Measurements from ENCODE around the gene PSMD4.

The PSMD4 gene

DNA sequence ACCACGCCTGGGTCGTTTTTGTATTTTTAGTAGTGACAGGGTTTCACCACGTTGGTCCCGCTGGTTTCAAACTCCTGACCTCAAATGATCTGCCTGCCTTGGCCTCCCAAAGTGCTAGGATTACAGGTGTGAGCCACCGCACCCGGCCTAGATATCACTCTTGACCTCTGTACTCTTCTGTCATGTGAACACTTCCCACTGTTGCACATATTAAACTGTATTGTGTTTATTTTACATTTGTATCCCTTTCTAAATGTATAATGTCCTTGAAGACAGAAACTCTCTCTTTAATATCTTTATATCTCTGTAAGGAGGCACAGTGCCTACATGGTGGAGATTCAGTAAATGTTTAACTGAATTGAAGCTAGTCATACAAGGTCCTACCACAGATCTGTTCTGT, 19.3 kb upstream of the PSMD4 start:
- H3K27me3 ChIP-seq (ENCODE audit: insufficient read depth, insufficient read length): no peaks in the 10 kb centered on the region
- TF ChIP-seq ZNF274 (IDR thresholded peaks at IDR 0.05; ENCODE audit: low read depth, low read length) (no peak), SUZ12 (IDR thresholded peaks at IDR 0.05; ENCODE audit: extremely low read depth, insufficient read depth, insufficient read length) (no peak), YY1 (IDR thresholded peaks at IDR 0.05; ENCODE audit: insufficient read depth, insufficient read length) (no peak)
- H3K4me1 ChIP-seq (ENCODE audit: insufficient read depth, insufficient read length): no peaks in the 10 kb centered on the region
- H3K4me3 ChIP-seq (ENCODE audit: insufficient read length, low read depth): no peak overlapping the region
- H3K9ac ChIP-seq (ENCODE audit: insufficient read length, low read depth): no peak overlapping the region
- DNase-seq (ENCODE audit: low read depth, low spot score): no peak
- H3K36me3 ChIP-seq (ENCODE audit: insufficient read depth, insufficient read length, low read length): peaks cover 97% of the 10 kb centered on the region
- no peaks in the 10 kb centered on the region for H3K9me3 ChIP-seq (ENCODE audit: insufficient read depth, low read length)

GRCh38 chr1:151237678-151238466, 16.7 kb upstream of the PSMD4 start:
- Histone ChIP-seq H3K9ac (ENCODE audit: insufficient read length, low read depth) (no peak overlapping the region), H3K36me3 (ENCODE audit: insufficient read depth, insufficient read length, low read length) (peaks cover 98% of the 10 kb centered on the region), H3K4me3 (ENCODE audit: insufficient read length, low read depth) (no peak overlapping the region), H3K9me3 (ENCODE audit: insufficient read depth, low read length) (no peaks in the 10 kb centered on the region), H3K27me3 (ENCODE audit: insufficient read depth, insufficient read length) (no peaks in the 10 kb centered on the region), H3K4me1 (ENCODE audit: insufficient read depth, insufficient read length) (no peaks in the 10 kb centered on the region)
- no peak for TF ChIP-seq YY1 (IDR thresholded peaks at IDR 0.05; ENCODE audit: insufficient read depth, insufficient read length)
- DNase-seq (ENCODE audit: low read depth, low spot score): no peak

DNA sequence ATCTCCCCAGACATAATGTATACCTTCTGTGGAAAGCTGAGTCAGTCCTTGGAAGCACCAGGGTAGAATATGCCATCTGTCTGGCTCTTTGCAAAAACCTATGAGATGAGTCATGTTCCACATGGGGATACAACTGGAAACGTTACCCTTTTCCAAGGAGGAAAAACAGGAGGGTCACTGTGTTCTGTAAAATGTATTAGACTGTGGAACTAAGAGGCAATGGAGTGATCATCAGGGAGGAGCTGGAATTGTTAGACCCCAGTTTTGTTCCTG, 16.1 kb upstream of the PSMD4 start:
- Histone ChIP-seq H3K36me3 (ENCODE audit: insufficient read depth, insufficient read length, low read length) (peaks cover 99% of the 10 kb centered on the region), H3K4me1 (ENCODE audit: insufficient read depth, insufficient read length) (no peaks in the 10 kb centered on the region)

GRCh38 chr1:151242442-151242841, 12.1 kb upstream of the PSMD4 start:
- TF ChIP-seq YY1 (IDR thresholded peaks at IDR 0.05; ENCODE audit: insufficient read depth, insufficient read length): no peak
- no peak for TF ChIP-seq ZNF274 (IDR thresholded peaks at IDR 0.05; ENCODE audit: low read depth, low read length)
- no peak for TF ChIP-seq SUZ12 (IDR thresholded peaks at IDR 0.05; ENCODE audit: extremely low read depth, insufficient read depth, insufficient read length)
- no peaks in the 10 kb centered on the region for H3K9me3 ChIP-seq (ENCODE audit: insufficient read depth, low read length)
- H3K4me3 ChIP-seq (ENCODE audit: insufficient read length, low read depth): no peak overlapping the region
- H3K4me1 ChIP-seq (ENCODE audit: insufficient read depth, insufficient read length): no peaks in the 10 kb centered on the region
- H3K9ac ChIP-seq (ENCODE audit: insufficient read length, low read depth): no peak overlapping the region
- H3K36me3 ChIP-seq (ENCODE audit: insufficient read depth, insufficient read length, low read length): peaks cover 100% of the 10 kb centered on the region
- H3K27me3 ChIP-seq (ENCODE audit: insufficient read depth, insufficient read length): no peaks in the 10 kb centered on the region
- DNase-seq (ENCODE audit: low read depth, low spot score): no peak

More for the DNA sequence above, 16.1 kb upstream of the PSMD4 start:
- Histone ChIP-seq H3K4me3 (ENCODE audit: insufficient read length, low read depth) (no peak overlapping the region), H3K9me3 (ENCODE audit: insufficient read depth, low read length) (no peaks in the 10 kb centered on the region), H3K27me3 (ENCODE audit: insufficient read depth, insufficient read length) (no peaks in the 10 kb centered on the region), H3K9ac (ENCODE audit: insufficient read length, low read depth) (no peak overlapping the region)
- TF ChIP-seq YY1 (IDR thresholded peaks at IDR 0.05; ENCODE audit: insufficient read depth, insufficient read length): no peak
- no peak for DNase-seq (ENCODE audit: low read depth, low spot score)

- H3K27me3 ChIP-seq (ENCODE audit: insufficient read depth, insufficient read length): no peaks in the 10 kb centered on the region
- H3K4me3 ChIP-seq (ENCODE audit: insufficient read length, low read depth): no peak overlapping the region
- TF ChIP-seq YY1 (IDR thresholded peaks at IDR 0.05; ENCODE audit: insufficient read depth, insufficient read length): no peak
- no peak for TF ChIP-seq SUZ12 (IDR thresholded peaks at IDR 0.05; ENCODE audit: extremely low read depth, insufficient read depth, insufficient read length)
- no peak for TF ChIP-seq ZNF274 (IDR thresholded peaks at IDR 0.05; ENCODE audit: low read depth, low read length)
- H3K36me3 ChIP-seq (ENCODE audit: insufficient read depth, insufficient read length, low read length): peaks cover 100% of the 10 kb centered on the region
- no peaks in the 10 kb centered on the region for H3K4me1 ChIP-seq (ENCODE audit: insufficient read depth, insufficient read length)
- no peaks in the 10 kb centered on the region for H3K9me3 ChIP-seq (ENCODE audit: insufficient read depth, low read length)
- no peak overlapping the region for H3K9ac ChIP-seq (ENCODE audit: insufficient read length, low read depth)
- no peak for DNase-seq (ENCODE audit: low read depth, low spot score)
Measured at GRCh38 chr1:151243683-151244216, 10.8 kb upstream of the PSMD4 start.

DNA sequence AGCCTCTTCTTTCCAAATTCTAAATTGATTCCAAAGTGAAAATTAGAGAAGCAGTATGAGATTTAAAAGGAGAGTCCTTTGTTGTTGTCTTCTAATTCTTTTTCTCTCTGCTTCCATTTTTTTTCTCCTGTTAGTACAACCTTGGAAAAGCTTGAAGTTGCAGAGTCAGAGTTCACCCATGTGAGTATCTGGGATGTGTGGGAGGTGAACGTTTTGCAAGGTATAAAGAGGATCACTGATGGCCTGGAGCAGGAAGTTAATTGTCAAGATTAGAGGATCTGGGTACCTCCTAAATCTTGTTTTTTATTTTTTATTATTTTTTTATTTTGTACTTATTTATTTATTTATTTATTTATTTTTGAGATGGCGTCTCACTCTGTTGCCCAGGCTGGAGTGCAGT, 7.7 kb upstream of the PSMD4 start:
- DNase-seq (ENCODE audit: low read depth, low spot score): no peak
- Histone ChIP-seq H3K36me3 (ENCODE audit: insufficient read depth, insufficient read length, low read length) (peaks cover 90% of the 10 kb centered on the region), H3K9ac (ENCODE audit: insufficient read length, low read depth) (no peak overlapping the region), H3K4me3 (ENCODE audit: insufficient read length, low read depth) (no peak overlapping the region), H3K9me3 (ENCODE audit: insufficient read depth, low read length) (no peaks in the 10 kb centered on the region), H3K4me1 (ENCODE audit: insufficient read depth, insufficient read length) (no peaks in the 10 kb centered on the region), H3K27me3 (ENCODE audit: insufficient read depth, insufficient read length) (no peaks in the 10 kb centered on the region)
- TF ChIP-seq ZNF274 (IDR thresholded peaks at IDR 0.05; ENCODE audit: low read depth, low read length) (no peak), YY1 (IDR thresholded peaks at IDR 0.05; ENCODE audit: insufficient read depth, insufficient read length) (no peak), SUZ12 (IDR thresholded peaks at IDR 0.05; ENCODE audit: extremely low read depth, insufficient read depth, insufficient read length) (no peak)

DNA sequence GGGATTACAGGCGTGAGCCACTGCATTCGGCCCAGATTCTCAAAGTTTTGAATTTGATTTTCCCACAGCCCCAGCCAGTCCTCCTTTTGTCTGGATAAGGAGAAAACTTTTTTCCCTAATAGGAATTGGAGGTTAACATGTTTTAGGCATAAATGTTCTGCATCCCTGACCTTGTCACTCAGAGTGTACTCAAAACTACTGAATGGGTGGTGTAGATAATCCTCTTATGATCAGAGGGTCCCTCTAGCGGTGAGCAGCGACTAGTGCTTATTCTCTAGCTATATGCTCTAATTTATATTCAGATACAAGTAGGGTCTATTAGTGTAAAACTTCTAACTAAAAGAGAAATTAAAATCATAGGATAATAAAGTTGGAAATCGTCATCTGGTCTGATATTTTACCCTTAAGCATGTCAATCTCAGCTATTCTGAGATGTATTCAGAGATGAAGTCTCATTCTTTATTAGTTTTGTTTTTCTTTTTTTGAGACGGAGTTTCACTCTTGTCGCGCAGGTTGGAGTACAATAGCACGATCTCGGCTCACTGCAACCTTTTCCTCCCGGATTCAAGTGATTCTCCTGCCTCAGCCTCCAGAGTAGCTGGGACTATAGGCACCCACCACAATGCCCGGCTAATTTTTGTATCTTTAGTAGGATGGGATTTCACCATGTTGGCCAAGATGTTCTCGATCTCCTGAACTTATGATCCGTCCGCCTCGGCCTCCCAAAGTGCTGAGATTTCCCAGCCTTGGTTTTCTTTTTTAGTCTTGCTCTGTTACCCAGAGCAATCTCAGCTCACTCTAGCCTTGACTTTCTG, 2.7 kb upstream of the PSMD4 start:
- H3K27me3 ChIP-seq (ENCODE audit: insufficient read depth, insufficient read length): no peaks in the 10 kb centered on the region
- TF ChIP-seq ZNF274 (IDR thresholded peaks at IDR 0.05; ENCODE audit: low read depth, low read length) (no peak), SUZ12 (IDR thresholded peaks at IDR 0.05; ENCODE audit: extremely low read depth, insufficient read depth, insufficient read length) (no peak), YY1 (IDR thresholded peaks at IDR 0.05; ENCODE audit: insufficient read depth, insufficient read length) (no peak)
- no peak overlapping the region for H3K9ac ChIP-seq (ENCODE audit: insufficient read length, low read depth)
- no peak overlapping the region for H3K4me3 ChIP-seq (ENCODE audit: insufficient read length, low read depth)
- peaks cover 58% of the 10 kb centered on the region for H3K36me3 ChIP-seq (ENCODE audit: insufficient read depth, insufficient read length, low read length)
- peak; percentile 48 for DNase-seq (ENCODE audit: low read depth, low spot score)
- H3K4me1 ChIP-seq (ENCODE audit: insufficient read depth, insufficient read length): peaks cover 2% of the 10 kb centered on the region
- no peaks in the 10 kb centered on the region for H3K9me3 ChIP-seq (ENCODE audit: insufficient read depth, low read length)

All from NT2/D1 (cell line).